K562 (cell line): ENCODE results near the gene CASKIN1.

Experiments
- NR2C1 ChIP-seq, 2 experiments: fragments of 450-650 bp; IDR thresholded peaks; 2 replicates each; pipeline ENCODE4 v1.6.1; 2017; ENCODE audit warnings: mild to moderate bottlenecking in 2 of 2, antibody characterized with exemption in 1 of 2, inconsistent platforms in 1 of 2, missing compliant biosample characterization in 1 of 2, missing genetic modification characterization in 1 of 2
- POLR2AphosphoS2 ChIP-seq: IDR thresholded peaks from 2 replicates; pipeline ENCODE4 v1.6.1; 2012; ENCODE audit warnings: low read length, improper control_type of control experiment
- TSHZ1 ChIP-seq: fragments of 250-450 bp; sonication (Bioruptor Pico); IDR thresholded peaks from 2 replicates; pipeline ENCODE4 v1.4.0; 2020; ENCODE audit warnings: mild to moderate bottlenecking, moderate library complexity

GRCh38 chr16:2171601-2172178 is 24.7 kb downstream of the CASKIN1 start:
- TF ChIP-seq POLR2AphosphoS2: no peak
- TF ChIP-seq TSHZ1 (CRISPR knock-in tag): no peak
- TF ChIP-seq NR2C1 (IDR thresholded peaks at IDR 0.05): no peak
- no peak for TF ChIP-seq NR2C1 (tag; IDR thresholded peaks at IDR 0.05)
